Measurements from ENCODE around the gene EPS8L2. TPM values are rescaled to one million over a fixed set of nuclear protein-coding genes. Genes with fewer than 3 reads are reported as not detected.
A peak's percentile ranks its signal among the peaks of the same experiment; 100 is the strongest.

The EPS8L2 gene
- total and polyA plus RNA-seq, 2 of the 13 experiments (the other 11 are each of a cell fraction or from before 2014, with no cell fraction given), result 89.3 to 416 TPM

DNA sequence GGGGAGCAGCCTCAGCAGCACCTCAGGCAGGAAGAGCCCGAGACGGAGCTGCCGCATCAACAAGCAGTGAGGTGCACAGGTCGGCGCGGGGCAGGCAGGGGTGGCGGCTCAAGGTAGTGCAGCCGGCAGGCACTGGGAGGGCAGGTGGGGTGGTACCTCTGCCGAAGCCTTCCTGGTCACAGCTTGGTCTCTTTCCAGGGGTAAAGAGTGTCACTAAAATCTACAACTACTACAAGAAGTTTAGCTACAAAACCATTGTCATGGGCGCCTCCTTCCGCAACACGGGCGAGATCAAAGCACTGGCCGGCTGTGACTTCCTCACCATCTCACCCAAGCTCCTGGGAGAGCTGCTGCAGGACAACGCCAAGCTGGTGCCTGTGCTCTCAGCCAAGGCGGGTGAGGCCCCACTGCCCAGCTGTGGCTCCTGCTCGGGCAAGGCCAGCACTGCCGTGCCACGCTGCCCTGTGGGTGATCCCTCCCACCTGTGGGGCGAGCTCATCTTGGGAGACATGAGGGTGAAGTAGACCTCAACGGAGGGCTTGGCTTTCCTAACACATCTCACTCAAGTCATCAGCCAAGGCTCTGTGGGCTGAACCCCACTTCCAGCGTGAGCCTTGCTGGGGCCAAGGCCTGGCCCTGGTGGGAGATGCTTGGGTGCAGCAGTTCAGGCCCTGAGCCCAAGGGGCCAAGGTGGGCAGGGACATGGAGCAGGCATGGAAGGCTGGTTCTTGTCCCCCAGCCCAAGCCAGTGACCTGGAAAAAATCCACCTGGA is 57.7 kb downstream of the EPS8L2 start:
- no peak overlapping the region for H3K4me3 ChIP-seq (replicated peaks in 1 of 3; ENCODE audit: insufficient read depth in 1 of 3, low read depth in 2 of 3, low read length in 3 of 3)
- FAIRE-seq (no peak), ATAC-seq (peak; percentile 14), DNase-seq (ENCODE audit: low spot score) (no peak)
- in situ Hi-C loops (cut with HindIII; ENCODE audit: extremely low pct_ligation_motif_present, low pct_unique_long_range_greater_than_20kb) (no loop called here), intact Hi-C loops (cut with micrococcal nuclease; ENCODE audit: unreplicated experiment) (loop anchor here (2.0 kb wide), 2 partner anchors 35 to 101 kb away; no protein-coding TSS in a partner anchor)
- H3K36me3 ChIP-seq (replicated peaks in 1 of 2; ENCODE audit: control insufficient read depth in 1 of 2, insufficient read depth in 2 of 2, low read length in 2 of 2), result peaks cover 20 to 65% of the 10 kb centered on the region in 2 experiments
- no peaks in the 10 kb centered on the region for H3K27me3 ChIP-seq (ENCODE audit: control insufficient read depth in 1 of 2, insufficient read depth in 2 of 2, low read length in 2 of 2)
- no peak overlapping the region for H2AFZ ChIP-seq (ENCODE audit: low read length)
- no peaks in the 10 kb centered on the region for H3K9me3 ChIP-seq (ENCODE audit: low read length)
- CTCF ChIA-PET (ENCODE audit: low intra/inter-chr PET ratio, low total read pairs), result no interaction called here
- no peaks in the 10 kb centered on the region for H3K4me1 ChIP-seq (ENCODE audit: insufficient read depth, low read length)
- no peak overlapping the region for H3K27ac ChIP-seq (ENCODE audit: extremely low read length, insufficient read depth, low read length)
- BruUV-seq (replicated peaks), result no TSS peak
- no peak overlapping the region for H3K4me2 ChIP-seq (ENCODE audit: low read depth, low read length)
- no peak overlapping the region for H3K9ac ChIP-seq (ENCODE audit: insufficient read depth, low read depth, low read length)
- 98% methylated on average over 20 of the region's 22 CpGs for WGBS (ENCODE audit: low lambda C conversion rate)
- no peaks in the 10 kb centered on the region for H3K79me2 ChIP-seq (ENCODE audit: insufficient read depth, low read length)
- peaks cover 9% of the 10 kb centered on the region; the same call in 1 of the 2 replicates for H4K20me1 ChIP-seq (ENCODE audit: insufficient read depth, low read length)
- POLR2A ChIA-PET, result interaction anchor here (0.8 kb wide), 1 partner anchor 16 kb away, joined by 4 read pairs; the partner anchor contains the start of gene TALDO1
- TF ChIP-seq RBAK (CRISPR knock-in tag; IDR thresholded peaks at IDR 0.05) (no peak), ZNF260 (CRISPR knock-in tag; IDR thresholded peaks at IDR 0.05; ENCODE audit: borderline replicate concordance, low read depth) (no peak), ZNF121 (CRISPR knock-in tag; IDR thresholded peaks at IDR 0.05) (no peak), NCOA2 (CRISPR knock-in tag; IDR thresholded peaks at IDR 0.05) (no peak), ZNF446 (CRISPR knock-in tag; IDR thresholded peaks at IDR 0.05) (no peak), POLR2G (IDR thresholded peaks at IDR 0.05; ENCODE audit: low read depth, low read length) (peak; percentile 56; the same call in 1 of the 2 replicates), RXRA (CRISPR knock-in tag; IDR thresholded peaks at IDR 0.05) (0 out of 2 replicates have a peak, but pooled peaks have one; percentile 11), AGO1 (IDR thresholded peaks at IDR 0.05; ENCODE audit: low read depth, low read length, poor library complexity, severe bottlenecking) (peak; percentile 44), RBM22 (optimal IDR thresholded peaks at IDR 0.05; ENCODE audit: low read length) (peak; percentile 80)
- TF ChIP-seq, protein P1, sequence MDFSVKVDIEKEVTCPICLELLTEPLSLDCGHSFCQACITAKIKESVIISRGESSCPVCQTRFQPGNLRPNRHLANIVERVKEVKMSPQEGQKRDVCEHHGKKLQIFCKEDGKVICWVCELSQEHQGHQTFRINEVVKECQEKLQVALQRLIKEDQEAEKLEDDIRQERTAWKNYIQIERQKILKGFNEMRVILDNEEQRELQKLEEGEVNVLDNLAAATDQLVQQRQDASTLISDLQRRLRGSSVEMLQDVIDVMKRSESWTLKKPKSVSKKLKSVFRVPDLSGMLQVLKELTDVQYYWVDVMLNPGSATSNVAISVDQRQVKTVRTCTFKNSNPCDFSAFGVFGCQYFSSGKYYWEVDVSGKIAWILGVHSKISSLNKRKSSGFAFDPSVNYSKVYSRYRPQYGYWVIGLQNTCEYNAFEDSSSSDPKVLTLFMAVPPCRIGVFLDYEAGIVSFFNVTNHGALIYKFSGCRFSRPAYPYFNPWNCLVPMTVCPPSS (IDR thresholded peaks at IDR 0.05), result no peak
- TF ChIP-seq, protein P2, sequence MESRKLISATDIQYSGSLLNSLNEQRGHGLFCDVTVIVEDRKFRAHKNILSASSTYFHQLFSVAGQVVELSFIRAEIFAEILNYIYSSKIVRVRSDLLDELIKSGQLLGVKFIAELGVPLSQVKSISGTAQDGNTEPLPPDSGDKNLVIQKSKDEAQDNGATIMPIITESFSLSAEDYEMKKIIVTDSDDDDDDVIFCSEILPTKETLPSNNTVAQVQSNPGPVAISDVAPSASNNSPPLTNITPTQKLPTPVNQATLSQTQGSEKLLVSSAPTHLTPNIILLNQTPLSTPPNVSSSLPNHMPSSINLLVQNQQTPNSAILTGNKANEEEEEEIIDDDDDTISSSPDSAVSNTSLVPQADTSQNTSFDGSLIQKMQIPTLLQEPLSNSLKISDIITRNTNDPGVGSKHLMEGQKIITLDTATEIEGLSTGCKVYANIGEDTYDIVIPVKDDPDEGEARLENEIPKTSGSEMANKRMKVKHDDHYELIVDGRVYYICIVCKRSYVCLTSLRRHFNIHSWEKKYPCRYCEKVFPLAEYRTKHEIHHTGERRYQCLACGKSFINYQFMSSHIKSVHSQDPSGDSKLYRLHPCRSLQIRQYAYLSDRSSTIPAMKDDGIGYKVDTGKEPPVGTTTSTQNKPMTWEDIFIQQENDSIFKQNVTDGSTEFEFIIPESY (CRISPR knock-in tag; IDR thresholded peaks at IDR 0.05), result no peak
- TF ChIP-seq, protein P3, sequence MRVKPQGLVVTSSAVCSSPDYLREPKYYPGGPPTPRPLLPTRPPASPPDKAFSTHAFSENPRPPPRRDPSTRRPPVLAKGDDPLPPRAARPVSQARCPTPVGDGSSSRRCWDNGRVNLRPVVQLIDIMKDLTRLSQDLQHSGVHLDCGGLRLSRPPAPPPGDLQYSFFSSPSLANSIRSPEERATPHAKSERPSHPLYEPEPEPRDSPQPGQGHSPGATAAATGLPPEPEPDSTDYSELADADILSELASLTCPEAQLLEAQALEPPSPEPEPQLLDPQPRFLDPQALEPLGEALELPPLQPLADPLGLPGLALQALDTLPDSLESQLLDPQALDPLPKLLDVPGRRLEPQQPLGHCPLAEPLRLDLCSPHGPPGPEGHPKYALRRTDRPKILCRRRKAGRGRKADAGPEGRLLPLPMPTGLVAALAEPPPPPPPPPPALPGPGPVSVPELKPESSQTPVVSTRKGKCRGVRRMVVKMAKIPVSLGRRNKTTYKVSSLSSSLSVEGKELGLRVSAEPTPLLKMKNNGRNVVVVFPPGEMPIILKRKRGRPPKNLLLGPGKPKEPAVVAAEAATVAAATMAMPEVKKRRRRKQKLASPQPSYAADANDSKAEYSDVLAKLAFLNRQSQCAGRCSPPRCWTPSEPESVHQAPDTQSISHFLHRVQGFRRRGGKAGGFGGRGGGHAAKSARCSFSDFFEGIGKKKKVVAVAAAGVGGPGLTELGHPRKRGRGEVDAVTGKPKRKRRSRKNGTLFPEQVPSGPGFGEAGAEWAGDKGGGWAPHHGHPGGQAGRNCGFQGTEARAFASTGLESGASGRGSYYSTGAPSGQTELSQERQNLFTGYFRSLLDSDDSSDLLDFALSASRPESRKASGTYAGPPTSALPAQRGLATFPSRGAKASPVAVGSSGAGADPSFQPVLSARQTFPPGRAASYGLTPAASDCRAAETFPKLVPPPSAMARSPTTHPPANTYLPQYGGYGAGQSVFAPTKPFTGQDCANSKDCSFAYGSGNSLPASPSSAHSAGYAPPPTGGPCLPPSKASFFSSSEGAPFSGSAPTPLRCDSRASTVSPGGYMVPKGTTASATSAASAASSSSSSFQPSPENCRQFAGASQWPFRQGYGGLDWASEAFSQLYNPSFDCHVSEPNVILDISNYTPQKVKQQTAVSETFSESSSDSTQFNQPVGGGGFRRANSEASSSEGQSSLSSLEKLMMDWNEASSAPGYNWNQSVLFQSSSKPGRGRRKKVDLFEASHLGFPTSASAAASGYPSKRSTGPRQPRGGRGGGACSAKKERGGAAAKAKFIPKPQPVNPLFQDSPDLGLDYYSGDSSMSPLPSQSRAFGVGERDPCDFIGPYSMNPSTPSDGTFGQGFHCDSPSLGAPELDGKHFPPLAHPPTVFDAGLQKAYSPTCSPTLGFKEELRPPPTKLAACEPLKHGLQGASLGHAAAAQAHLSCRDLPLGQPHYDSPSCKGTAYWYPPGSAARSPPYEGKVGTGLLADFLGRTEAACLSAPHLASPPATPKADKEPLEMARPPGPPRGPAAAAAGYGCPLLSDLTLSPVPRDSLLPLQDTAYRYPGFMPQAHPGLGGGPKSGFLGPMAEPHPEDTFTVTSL (CRISPR knock-in tag; IDR thresholded peaks at IDR 0.05; ENCODE audit: borderline replicate concordance), result no peak
- TF ChIP-seq, protein P4, sequence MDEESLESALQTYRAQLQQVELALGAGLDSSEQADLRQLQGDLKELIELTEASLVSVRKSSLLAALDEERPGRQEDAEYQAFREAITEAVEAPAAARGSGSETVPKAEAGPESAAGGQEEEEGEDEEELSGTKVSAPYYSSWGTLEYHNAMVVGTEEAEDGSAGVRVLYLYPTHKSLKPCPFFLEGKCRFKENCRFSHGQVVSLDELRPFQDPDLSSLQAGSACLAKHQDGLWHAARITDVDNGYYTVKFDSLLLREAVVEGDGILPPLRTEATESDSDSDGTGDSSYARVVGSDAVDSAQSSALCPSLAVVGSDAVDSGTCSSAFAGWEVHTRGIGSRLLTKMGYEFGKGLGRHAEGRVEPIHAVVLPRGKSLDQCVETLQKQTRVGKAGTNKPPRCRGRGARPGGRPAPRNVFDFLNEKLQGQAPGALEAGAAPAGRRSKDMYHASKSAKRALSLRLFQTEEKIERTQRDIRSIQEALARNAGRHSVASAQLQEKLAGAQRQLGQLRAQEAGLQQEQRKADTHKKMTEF (CRISPR knock-in tag; IDR thresholded peaks at IDR 0.05), result no peak

All from HepG2 (cell line).